Esophagus squamous epithelium (tissue), 5 donors: ENCODE measurements around the gene TAOK3. TPM values are rescaled to one million over a fixed set of nuclear protein-coding genes. Genes with fewer than 3 reads are reported as not detected.

Experiments used
- DNase-seq: peaks from one replicate; lab custom pipeline; 2025; lab: John Stamatoyannopoulos, UW
- H3K27ac ChIP-seq, 4 donors: fragments of 200-600 bp; sonication (generic); one replicate each; pipeline ENCODE4 v1.5.1; 2016 to 2019; ENCODE audit warnings: mild to moderate bottlenecking in 1 of 4
- H3K27me3 ChIP-seq, 4 donors: fragments of 200-600 bp; sonication (generic); 1 replicate in 3 of 4; 2 replicates in 1 of 4; pipeline versions ENCODE4 v1.5.1 to v1.6.0; 2017 to 2021; ENCODE audit warnings: antibody characterized with exemption in 1 of 4
- H3K36me3 ChIP-seq, 3 donors: fragments of 200-600 bp; sonication (generic); one replicate each; pipeline ENCODE4 v1.5.1; 2016 to 2019
- H3K4me1 ChIP-seq, 3 donors: fragments of 200-600 bp; sonication (generic); one replicate each; pipeline ENCODE4 v1.5.1; 2017 to 2019
- H3K4me3 ChIP-seq, 4 donors: fragments of 200-600 bp; sonication (generic); 1 replicate in 3 of 4; 2 replicates in 1 of 4; pipeline ENCODE4 v1.5.1; 2016 to 2019; ENCODE audit warnings: mild to moderate bottlenecking in 2 of 4, moderate library complexity in 1 of 4
- H3K9me3 ChIP-seq, 3 donors: fragments of 200-600 bp; sonication (generic); one replicate each; pipeline ENCODE4 v1.5.1; 2016 to 2019
- CTCF ChIP-seq, 6 experiments: fragments of 450-650 bp in 4 of 6; fragments of 200-600 bp in 2 of 6; sonication (generic) in 2 of 6; IDR thresholded peaks; one replicate each; pipeline ENCODE4 v1.5.1; 2016 to 2019; ENCODE audit warnings: antibody characterized with exemption in 6 of 6, mild to moderate bottlenecking in 4 of 6, moderate library complexity in 4 of 6
- POLR2A ChIP-seq, 4 donors: fragments of 450-650 bp; IDR thresholded peaks; one replicate each; pipeline ENCODE4 v1.6.1; 2017; ENCODE audit warnings: antibody characterized with exemption in 4 of 4, mild to moderate bottlenecking in 4 of 4, moderate library complexity in 3 of 4
- WGBS, 2 donors: methylation state at CpG; one replicate each; pipeline ENCODE4 v1.1.5; 2018; 5-methylcytosine and 5-hydroxymethylcytosine counted together
- intact Hi-C: fragments of 100-400 bp; cut with DNase I; formaldehyde crosslinking; loops from one replicate; pipeline ENCODE4 v1.15.0; 2022
- total RNA-seq, 4 donors: library from RNA; depleted of rRNA; stranded (reverse); fragments of >200 nt; gene quantifications; one replicate each; pipeline ENCODE4 v1.1.0, GENCODE V29; 2016
- donor health status: DM: yes; HTN: yes; CAD: no.

The TAOK3 gene
- total RNA-seq, 4 donors from 2014 or later: 13.7 to 27.7 (median 21.1) TPM

GRCh38 chr12:118398524-118398923 lies 25.8 kb upstream of the TAOK3 start:
- intact Hi-C loops: no loop called here
- Histone ChIP-seq H3K27ac (peak overlapping the region in 1 of 4 donors; percentile 26), H3K36me3 (peaks cover 0 to 99% (median 7%) of the 10 kb centered on the region in 3 donors), H3K27me3 (no peaks in the 10 kb centered on the region), H3K4me1 (peaks cover 0 to 5% (median 0%) of the 10 kb centered on the region in 3 donors), H3K9me3 (no peaks in the 10 kb centered on the region), H3K4me3 (no peak overlapping the region)
- 63 to 78% methylated on average over 2 of the region's 2 CpGs for WGBS, 2 donors
- TF ChIP-seq CTCF (IDR thresholded peaks at IDR 0.05) (no peak), POLR2A (IDR thresholded peaks at IDR 0.05) (no peak)
- no peak for DNase-seq

- Histone ChIP-seq H3K4me3 (no peak overlapping the region), H3K9me3 (no peaks in the 10 kb centered on the region), H3K36me3 (peaks cover 0 to 99% (median 7%) of the 10 kb centered on the region in 3 donors), H3K27me3 (no peaks in the 10 kb centered on the region), H3K4me1 (peaks cover 0 to 5% (median 0%) of the 10 kb centered on the region in 3 donors), H3K27ac (peak overlapping the region in 2 of 4 donors; percentile 7 to 26)
- no peak for DNase-seq
- no peak for TF ChIP-seq CTCF (IDR thresholded peaks at IDR 0.05)
- 73 to 88% methylated on average over 10 of the region's 10 CpGs for WGBS, 2 donors
- intact Hi-C loops: no loop called here
Measured at GRCh38 chr12:118397708-118398440, 25.2 kb upstream of the TAOK3 start.

DNA sequence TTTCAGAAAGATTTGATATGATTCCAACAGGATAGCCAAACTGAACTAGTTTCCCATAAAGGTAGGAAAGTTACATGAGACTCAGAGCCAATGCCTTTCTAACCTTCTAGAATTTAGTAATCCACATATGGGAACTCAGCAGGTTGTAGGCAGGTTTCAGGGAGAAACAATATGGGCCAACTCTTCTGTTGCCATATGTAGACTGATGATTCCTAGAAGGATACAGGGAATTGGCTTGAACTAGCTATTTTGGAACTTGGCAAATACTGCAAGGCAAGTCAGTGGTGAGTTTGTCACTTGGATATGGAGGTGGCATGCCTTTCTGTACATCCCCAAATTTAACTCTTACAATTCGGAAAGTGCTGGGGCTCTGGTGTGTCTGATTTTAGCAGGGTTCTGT lies 19.1 kb upstream of the TAOK3 start:
- WGBS, 2 donors: 82 to 100% methylated on average over 1 of the region's 1 CpG
- H3K4me1 ChIP-seq: no peaks in the 10 kb centered on the region
- intact Hi-C loops: no loop called here
- no peak overlapping the region for H3K4me3 ChIP-seq
- H3K36me3 ChIP-seq: peaks cover 3 to 100% (median 15%) of the 10 kb centered on the region in 3 donors
- no peaks in the 10 kb centered on the region for H3K9me3 ChIP-seq
- no peak for DNase-seq
- no peak overlapping the region for H3K27ac ChIP-seq
- no peaks in the 10 kb centered on the region for H3K27me3 ChIP-seq
- no peak for TF ChIP-seq POLR2A (IDR thresholded peaks at IDR 0.05)
- TF ChIP-seq CTCF (IDR thresholded peaks at IDR 0.05): no peak

DNA sequence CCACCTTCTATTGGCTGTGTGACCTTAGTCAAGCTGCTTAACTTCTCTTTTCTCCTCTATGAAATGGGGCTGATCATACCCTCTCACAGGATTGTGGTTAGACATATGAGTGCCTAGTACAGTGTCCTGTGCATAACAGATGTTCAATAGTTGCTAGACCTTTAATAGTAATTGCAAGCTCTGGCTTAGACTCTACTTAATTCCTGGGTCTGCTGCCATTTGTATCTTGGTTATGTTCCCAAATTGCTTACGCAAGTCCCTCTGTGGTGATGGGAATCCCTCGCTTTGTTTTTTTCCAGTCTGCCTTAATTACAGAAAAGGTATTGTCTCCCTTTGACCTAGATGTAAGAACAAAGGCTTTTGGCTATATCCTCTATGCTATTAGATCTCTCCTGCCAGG lies 18.7 kb upstream of the TAOK3 start:
- Histone ChIP-seq H3K27me3 (no peaks in the 10 kb centered on the region), H3K27ac (no peak overlapping the region), H3K4me1 (no peaks in the 10 kb centered on the region), H3K36me3 (peaks cover 7 to 100% (median 15%) of the 10 kb centered on the region in 3 donors), H3K4me3 (no peak overlapping the region), H3K9me3 (no peaks in the 10 kb centered on the region)
- intact Hi-C loops: no loop called here
- 74 to 77% methylated on average over 2 of the region's 2 CpGs for WGBS, 2 donors
- DNase-seq: no peak
- TF ChIP-seq CTCF (IDR thresholded peaks at IDR 0.05) (no peak), POLR2A (IDR thresholded peaks at IDR 0.05) (no peak)

DNA sequence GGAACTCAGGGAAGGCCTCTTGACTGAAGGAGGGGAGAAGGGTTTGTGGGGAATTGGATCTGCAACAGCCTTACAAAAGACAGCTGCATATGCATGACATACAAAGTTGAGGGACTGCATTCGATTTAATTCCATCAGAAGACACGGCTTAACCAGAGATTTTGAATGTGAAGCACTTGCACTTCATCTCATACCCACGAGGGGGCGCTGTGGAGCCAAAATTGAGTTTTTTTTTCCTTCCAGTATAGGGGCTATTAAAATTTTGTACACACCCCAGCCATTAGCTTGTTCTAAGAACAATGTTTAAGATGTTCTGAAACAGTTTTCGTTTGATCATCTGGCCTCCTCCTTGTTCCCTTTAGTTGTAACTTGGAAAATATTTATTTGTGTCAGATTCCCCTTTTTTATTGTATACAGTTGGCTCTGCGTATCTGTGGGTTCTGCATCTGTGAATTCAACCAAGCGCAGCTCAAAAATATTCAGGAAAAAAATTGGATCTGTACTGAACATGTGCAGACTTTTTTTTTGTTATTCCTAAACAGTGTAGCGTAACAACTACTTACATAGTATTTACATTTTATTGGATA lies 5.3 kb upstream of the TAOK3 start:
- Histone ChIP-seq H3K4me1 (peaks cover 9 to 49% (median 27%) of the 10 kb centered on the region in 3 donors), H3K27ac (peak overlapping the region; percentile 92 to 97 (median 95)), H3K9me3 (no peaks in the 10 kb centered on the region), H3K36me3 (peaks cover 0 to 45% (median 14%) of the 10 kb centered on the region in 3 donors), H3K4me3 (peak overlapping the region; percentile 74 to 91 (median 87)), H3K27me3 (no peaks in the 10 kb centered on the region)
- 32 to 34% methylated on average over 8 of the region's 8 CpGs for WGBS, 2 donors
- intact Hi-C loops: loop anchor here (5.0 kb wide), 2 partner anchors 196 to 256 kb away; no protein-coding TSS in a partner anchor
- TF ChIP-seq CTCF (IDR thresholded peaks at IDR 0.05): peak; percentile 92 to 99 (median 96)
- TF ChIP-seq POLR2A (IDR thresholded peaks at IDR 0.05): no peak
- DNase-seq: no peak
